Measurements from ENCODE around the gene LSM12. TPM values are rescaled to one million over a fixed set of nuclear protein-coding genes. Genes with fewer than 3 reads are reported as not detected.
A peak's percentile ranks its signal among the peaks of the same experiment; 100 is the strongest.

The LSM12 gene
- polyA plus RNA-seq, 1 of the 3 experiments (the other 2 are of a cell fraction): 26.6 TPM

- Histone ChIP-seq H3F3A (replicated peaks; ENCODE audit: insufficient read depth) (peaks cover 9% of the 10 kb centered on the region), H3K4me2 (no peak overlapping the region), H3K27me3 (ENCODE audit: insufficient read depth) (no peaks in the 10 kb centered on the region), H3K36me3 (replicated peaks in 1 of 2; ENCODE audit: control insufficient read depth in 1 of 2, insufficient read depth in 2 of 2, low read length in 1 of 2) (peaks cover 0 to 14% of the 10 kb centered on the region in 2 experiments), H3K27ac (ENCODE audit: low read depth in 2 of 2, low read length in 1 of 2) (peak overlapping the region in 1 of 2 experiments; percentile 82; a peak in 2 of 4 replicates), H3K79me2 (ENCODE audit: insufficient read depth) (peaks cover 41% of the 10 kb centered on the region; the same call in 1 of the 2 replicates), H3K4me1 (ENCODE audit: control insufficient read depth in 1 of 2, insufficient read depth in 2 of 2, low read depth in 1 of 2, low read length in 1 of 2) (peaks cover 8 to 46% of the 10 kb centered on the region in 2 experiments; a peak in 3 of 4 replicates), H3K9me3 (no peaks in the 10 kb centered on the region), H3K4me3 (ENCODE audit: low read depth in 2 of 2, low read length in 1 of 2) (no peak overlapping the region), H4K20me1 (ENCODE audit: insufficient read depth) (no peaks in the 10 kb centered on the region), H2AFZ (ENCODE audit: low read depth) (no peak overlapping the region), H3K9ac (no peak overlapping the region), H3K9me2 (no peaks in the 10 kb centered on the region)
- WGBS (ENCODE audit: low lambda C conversion rate): 75% methylated on average over 5 of the region's 9 CpGs
- peak; percentile 42 for DNase-seq
- TF ChIP-seq PBX3 (IDR thresholded peaks at IDR 0.05) (no peak), TAF1 (IDR thresholded peaks at IDR 0.05; ENCODE audit: borderline replicate concordance, low read depth, low read length) (no peak), USF2 (IDR thresholded peaks at IDR 0.05; ENCODE audit: borderline replicate concordance, low read depth, low read length) (no peak), RAD21 (IDR thresholded peaks at IDR 0.05; ENCODE audit: low read length) (no peak)
- CTCF ChIA-PET: interaction anchor here (1.0 to 31.1 kb wide), 6 partner anchors 11 to 528 kb away, joined by 3 to 638 read pairs (median 4); partner anchors contain the start of genes DHX8 and PPY
- POLR2A ChIA-PET: no interaction called here
Observed at GRCh38 chr17:44011876-44012275, 54.6 kb downstream of the LSM12 start.

GRCh38 chr17:44010966-44011647 is 55.4 kb downstream of the LSM12 start:
- Histone ChIP-seq H4K20me1 (ENCODE audit: insufficient read depth) (no peaks in the 10 kb centered on the region), H3K27ac (ENCODE audit: low read depth in 2 of 2, low read length in 1 of 2) (peak overlapping the region in 1 of 2 experiments; percentile 82; a peak in 2 of 4 replicates), H3K27me3 (ENCODE audit: insufficient read depth) (no peaks in the 10 kb centered on the region), H3K9ac (no peak overlapping the region), H3K36me3 (replicated peaks in 1 of 2; ENCODE audit: control insufficient read depth in 1 of 2, insufficient read depth in 2 of 2, low read length in 1 of 2) (peaks cover 0 to 14% of the 10 kb centered on the region in 2 experiments), H2AFZ (ENCODE audit: low read depth) (no peak overlapping the region), H3K79me2 (ENCODE audit: insufficient read depth) (peaks cover 41% of the 10 kb centered on the region; the same call in 1 of the 2 replicates), H3K9me2 (no peaks in the 10 kb centered on the region), H3K4me2 (no peak overlapping the region), H3F3A (replicated peaks; ENCODE audit: insufficient read depth) (peaks cover 9% of the 10 kb centered on the region), H3K9me3 (no peaks in the 10 kb centered on the region), H3K4me1 (ENCODE audit: control insufficient read depth in 1 of 2, insufficient read depth in 2 of 2, low read depth in 1 of 2, low read length in 1 of 2) (peaks cover 8 to 51% of the 10 kb centered on the region in 2 experiments; a peak in 3 of 4 replicates), H3K4me3 (ENCODE audit: low read depth in 2 of 2, low read length in 1 of 2) (no peak overlapping the region)
- TF ChIP-seq FOSL2 (IDR thresholded peaks at IDR 0.05; ENCODE audit: borderline replicate concordance, low read depth): no peak
- TF ChIP-seq ZBTB33 (IDR thresholded peaks at IDR 0.05; ENCODE audit: borderline replicate concordance, low read depth): no peak
- TF ChIP-seq NRF1 (IDR thresholded peaks at IDR 0.05; ENCODE audit: low read depth, low read length): no peak
- TF ChIP-seq RAD21 (IDR thresholded peaks at IDR 0.05; ENCODE audit: low read length): no peak
- TF ChIP-seq IRF3 (IDR thresholded peaks at IDR 0.05; ENCODE audit: low read depth, low read length): no peak
- TF ChIP-seq USF2 (IDR thresholded peaks at IDR 0.05; ENCODE audit: borderline replicate concordance, low read depth, low read length): no peak
- DNase-seq: no peak
- WGBS (ENCODE audit: low lambda C conversion rate): 64% methylated on average over 3 of the region's 4 CpGs
- ChIA-PET POLR2A (interaction anchor here (0.5 kb wide), 1 partner anchor 33 kb away, joined by 4 read pairs; no protein-coding TSS in a partner anchor), CTCF (interaction anchor here (1.1 to 31.1 kb wide), 6 partner anchors 11 to 527 kb away, joined by 3 to 638 read pairs (median 4); partner anchors contain the start of genes DHX8 and PPY)
